ENCODE data around the gene PITRM1.

GRCh38 chr10:3141351-3142005 is 31.1 kb downstream of the PITRM1 start:
- TF ChIP-seq, protein P1, sequence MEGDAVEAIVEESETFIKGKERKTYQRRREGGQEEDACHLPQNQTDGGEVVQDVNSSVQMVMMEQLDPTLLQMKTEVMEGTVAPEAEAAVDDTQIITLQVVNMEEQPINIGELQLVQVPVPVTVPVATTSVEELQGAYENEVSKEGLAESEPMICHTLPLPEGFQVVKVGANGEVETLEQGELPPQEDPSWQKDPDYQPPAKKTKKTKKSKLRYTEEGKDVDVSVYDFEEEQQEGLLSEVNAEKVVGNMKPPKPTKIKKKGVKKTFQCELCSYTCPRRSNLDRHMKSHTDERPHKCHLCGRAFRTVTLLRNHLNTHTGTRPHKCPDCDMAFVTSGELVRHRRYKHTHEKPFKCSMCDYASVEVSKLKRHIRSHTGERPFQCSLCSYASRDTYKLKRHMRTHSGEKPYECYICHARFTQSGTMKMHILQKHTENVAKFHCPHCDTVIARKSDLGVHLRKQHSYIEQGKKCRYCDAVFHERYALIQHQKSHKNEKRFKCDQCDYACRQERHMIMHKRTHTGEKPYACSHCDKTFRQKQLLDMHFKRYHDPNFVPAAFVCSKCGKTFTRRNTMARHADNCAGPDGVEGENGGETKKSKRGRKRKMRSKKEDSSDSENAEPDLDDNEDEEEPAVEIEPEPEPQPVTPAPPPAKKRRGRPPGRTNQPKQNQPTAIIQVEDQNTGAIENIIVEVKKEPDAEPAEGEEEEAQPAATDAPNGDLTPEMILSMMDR (IDR thresholded peaks at IDR 0.05; ENCODE audit: insufficient read depth, low read length, poor library complexity, severe bottlenecking): no peak
- TF ChIP-seq EZH2phosphoT487 (conservative IDR thresholded peaks at IDR 0.05; ENCODE audit: low read length): no peak

Measured in SU-DHL-6 (cell line).